ENCODE results near the gene DLX6.

DLX6 gene

GRCh38 chr7:97005183-97006054, at the start of gene DLX6:
TSS of gene DLX6 (plus strand) at chr7:97005553. CDS start at chr7:97005978, 425 bp downstream.
- no peak for DNase-seq

GRCh38 chr7:96959135-96959534, 46.2 kb upstream of the DLX6 start:
- DNase-seq: no peak

- no peak for DNase-seq
These were observed 43.0 kb upstream of the DLX6 start for GRCh38 chr7:96962221-96962885.

- no peak for DNase-seq
These were observed 36.4 kb upstream of the DLX6 start for GRCh38 chr7:96968981-96969380.

GRCh38 chr7:96970739-96971138, 34.6 kb upstream of the DLX6 start:
- no peak for DNase-seq

- no peak for DNase-seq
These were observed 31.4 kb upstream of the DLX6 start for GRCh38 chr7:96973986-96974385.

GRCh38 chr7:96976106-96976505, 29.2 kb upstream of the DLX6 start:
- DNase-seq: no peak

GRCh38 chr7:96977445-96977844, 27.9 kb upstream of the DLX6 start:
- DNase-seq: no peak

- DNase-seq: no peak
These were observed 25.6 kb upstream of the DLX6 start for GRCh38 chr7:96979551-96980276.

GRCh38 chr7:96982586-96982985, 22.8 kb upstream of the DLX6 start:
- DNase-seq: no peak

- no peak for DNase-seq
These were observed 19.4 kb upstream of the DLX6 start for GRCh38 chr7:96985992-96986391.

- DNase-seq: no peak
These were observed 18.5 kb upstream of the DLX6 start for GRCh38 chr7:96986901-96987300.

- no peak for DNase-seq
These were observed 17.6 kb upstream of the DLX6 start for GRCh38 chr7:96987719-96988118.

- no peak for DNase-seq
These were observed 16.0 kb upstream of the DLX6 start for GRCh38 chr7:96989241-96989858.

GRCh38 chr7:96989859-96990317, 15.5 kb upstream of the DLX6 start:
- no peak for DNase-seq

GRCh38 chr7:96991546-96992191, 13.7 kb upstream of the DLX6 start:
- DNase-seq: no peak

GRCh38 chr7:96992192-96993005, 13.0 kb upstream of the DLX6 start:
- no peak for DNase-seq

- no peak for DNase-seq
These were observed 12.1 kb upstream of the DLX6 start for GRCh38 chr7:96993094-96993865.

GRCh38 chr7:96993980-96994379, 11.4 kb upstream of the DLX6 start:
- no peak for DNase-seq

- DNase-seq: no peak
These were observed 9.8 kb upstream of the DLX6 start for GRCh38 chr7:96995406-96996110.

All from cortex of kidney (tissue), 1 donor.